Activated CD8-positive, alpha-beta memory T cell treated with anti-CD3 and anti-CD28 coated beads for 24 hours (primary cell): ENCODE data around the gene DHX8.
"Not testable (repeated sequence)": the region's sequence is repeated elsewhere in the genome, so short reads cannot be mapped to it uniquely, and the experiment has no call there.

Experiments used
- DNase-seq: peaks from one replicate; pipeline ENCODE4 v3.0.0-alpha.2; 2020

The DHX8 gene

GRCh38 chr17:43463241-43463640 is 20.5 kb upstream of the DHX8 start:
- DNase-seq = no peak

- no peak for DNase-seq
These were observed 19.7 kb upstream of the DHX8 start for GRCh38 chr17:43464046-43464445.

GRCh38 chr17:43465049-43465448 is 18.7 kb upstream of the DHX8 start:
- no peak for DNase-seq

- no peak for DNase-seq
These were observed 15.7 kb upstream of the DHX8 start for GRCh38 chr17:43467981-43468581.

- no peak for DNase-seq
These were observed 15.1 kb upstream of the DHX8 start for GRCh38 chr17:43468691-43469139.

- no peak for DNase-seq
These were observed 14.6 kb upstream of the DHX8 start for GRCh38 chr17:43469145-43469544.

GRCh38 chr17:43471585-43472160 is 12.1 kb upstream of the DHX8 start:
- DNase-seq = no peak

- no peak for DNase-seq
These were observed 8.2 kb upstream of the DHX8 start for GRCh38 chr17:43475494-43476089.

GRCh38 chr17:43476306-43476705 is 7.5 kb upstream of the DHX8 start:
- DNase-seq = not testable (repeated sequence)

- DNase-seq = no peak
These were observed 5.7 kb upstream of the DHX8 start for GRCh38 chr17:43477832-43478634.

GRCh38 chr17:43479948-43480347 is 3.8 kb upstream of the DHX8 start:
- no peak for DNase-seq

- DNase-seq = no peak
These were observed 1.4 kb upstream of the DHX8 start for GRCh38 chr17:43482103-43483012.

- no peak for DNase-seq
These were observed 6.8 kb downstream of the DHX8 start for GRCh38 chr17:43490621-43491020.

GRCh38 chr17:43509440-43509839 is 25.7 kb downstream of the DHX8 start:
- DNase-seq = not testable (repeated sequence)

- not testable (repeated sequence) for DNase-seq
These were observed 27.4 kb downstream of the DHX8 start for GRCh38 chr17:43511199-43511598.

- DNase-seq = no peak
These were observed 31.9 kb downstream of the DHX8 start for GRCh38 chr17:43515656-43516055.

GRCh38 chr17:43517161-43517560 is 33.4 kb downstream of the DHX8 start:
- no peak for DNase-seq

GRCh38 chr17:43517615-43518386 is 34.0 kb downstream of the DHX8 start:
- no peak for DNase-seq

- DNase-seq = no peak
These were observed 37.6 kb downstream of the DHX8 start for GRCh38 chr17:43521389-43521788.

- DNase-seq = no peak
These were observed 41.3 kb downstream of the DHX8 start for GRCh38 chr17:43524945-43525575.
